ENCODE data around the gene RPL14. TPM values are rescaled to one million over a fixed set of nuclear protein-coding genes. Genes with fewer than 3 reads are reported as not detected.

RPL14 gene
- total RNA-seq, result 534 and 957 TPM in 2 replicates

DNA sequence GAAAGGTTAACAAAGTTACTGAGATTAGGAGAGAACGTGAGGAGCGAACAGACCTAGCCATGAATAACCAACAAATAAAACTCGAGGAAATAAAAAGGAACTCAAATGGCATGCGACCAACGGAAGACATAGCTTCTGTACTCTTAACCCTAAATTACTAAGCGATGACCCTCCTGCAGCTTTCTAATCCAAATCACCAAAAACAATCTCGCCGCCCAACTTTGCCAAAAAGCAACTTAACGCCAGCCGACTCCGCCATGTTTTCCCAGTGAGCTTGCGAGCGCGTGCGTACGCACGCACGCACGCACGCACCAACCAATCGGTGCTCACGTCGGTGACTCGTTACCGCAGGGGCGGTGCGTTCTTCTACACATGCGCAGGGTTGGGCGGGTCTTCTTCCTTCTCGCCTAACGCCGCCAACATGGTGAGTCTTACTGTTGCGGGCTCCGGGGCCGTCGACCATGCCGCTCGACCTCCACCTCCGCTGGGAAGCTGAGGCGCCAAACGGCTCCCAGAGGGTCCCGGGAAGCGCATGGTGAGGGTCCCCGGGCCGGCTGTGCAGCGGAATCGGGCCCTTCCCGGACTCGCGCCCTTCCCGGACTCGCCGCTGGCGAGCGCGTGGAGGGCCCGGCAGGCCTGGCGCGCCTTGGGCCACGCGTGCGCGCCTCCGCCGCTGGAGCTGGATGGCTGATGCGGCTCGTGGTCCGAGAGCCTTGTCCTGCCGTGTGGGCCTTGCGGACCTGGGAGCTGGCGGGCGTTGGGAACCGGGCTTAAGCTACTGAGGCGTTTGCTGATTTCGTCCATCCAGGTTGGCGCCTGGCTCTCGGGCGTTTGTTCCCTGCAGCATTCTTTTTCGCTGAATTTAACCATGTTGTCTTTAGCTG is at the start of gene RPL14:
TSS of gene RPL14 (plus strand) at position 400 of the 884 bp plus-strand sequence. CDS start at position 533, 133 bp downstream.

DNA sequence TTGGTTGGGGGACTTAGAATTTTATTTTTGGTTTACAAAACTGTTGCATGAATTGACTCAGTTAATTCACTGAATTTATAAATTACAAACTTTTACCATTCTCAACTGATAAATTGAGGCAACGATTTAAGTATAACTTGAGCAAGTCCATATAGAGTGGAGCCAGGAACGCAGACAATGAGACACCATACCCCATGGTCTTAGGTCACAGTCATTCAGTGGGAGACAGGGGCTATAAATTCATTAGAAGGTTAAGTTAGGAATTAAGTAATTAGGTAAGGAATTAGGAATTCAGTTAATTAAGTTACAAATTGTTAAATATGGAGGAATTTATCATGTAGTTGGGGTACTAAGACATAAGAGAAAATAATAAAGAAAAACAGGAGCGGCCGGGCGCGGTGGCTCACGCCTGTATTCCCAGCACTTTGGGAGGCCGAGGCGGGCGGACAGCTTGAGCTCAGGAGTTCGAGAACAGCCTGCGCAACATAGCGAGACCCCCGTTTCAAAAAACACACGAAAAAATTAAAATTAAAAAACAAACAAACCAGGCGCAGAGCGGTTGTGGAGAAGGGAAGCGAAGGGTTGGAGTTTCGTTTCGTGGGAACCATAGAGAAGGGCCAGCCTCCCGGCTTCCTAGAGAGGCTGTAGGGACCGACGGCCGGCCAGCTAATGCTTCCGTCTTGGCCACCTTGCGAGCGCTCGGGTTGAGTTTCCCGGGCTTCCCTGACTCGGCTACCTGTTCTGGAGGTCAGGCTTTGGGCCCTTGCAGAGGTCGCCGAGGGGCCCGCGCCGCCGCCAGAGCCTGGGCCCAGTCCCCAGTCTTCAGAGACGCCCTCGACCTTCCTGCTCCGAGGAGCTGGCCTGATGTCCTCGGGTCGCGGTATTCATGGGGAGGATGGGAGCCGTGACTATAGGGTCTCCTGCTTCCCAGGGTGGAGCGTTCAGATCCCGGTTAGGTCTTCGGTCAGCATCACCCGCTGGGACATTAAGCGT is 19.6 kb downstream of the RPL14 start, which contains the start of gene ZNF619:
TSS of gene ZNF619 (plus strand) at position 645 of the 993 bp plus-strand sequence. CDS start 858 bp downstream, outside the sequence.

DNA sequence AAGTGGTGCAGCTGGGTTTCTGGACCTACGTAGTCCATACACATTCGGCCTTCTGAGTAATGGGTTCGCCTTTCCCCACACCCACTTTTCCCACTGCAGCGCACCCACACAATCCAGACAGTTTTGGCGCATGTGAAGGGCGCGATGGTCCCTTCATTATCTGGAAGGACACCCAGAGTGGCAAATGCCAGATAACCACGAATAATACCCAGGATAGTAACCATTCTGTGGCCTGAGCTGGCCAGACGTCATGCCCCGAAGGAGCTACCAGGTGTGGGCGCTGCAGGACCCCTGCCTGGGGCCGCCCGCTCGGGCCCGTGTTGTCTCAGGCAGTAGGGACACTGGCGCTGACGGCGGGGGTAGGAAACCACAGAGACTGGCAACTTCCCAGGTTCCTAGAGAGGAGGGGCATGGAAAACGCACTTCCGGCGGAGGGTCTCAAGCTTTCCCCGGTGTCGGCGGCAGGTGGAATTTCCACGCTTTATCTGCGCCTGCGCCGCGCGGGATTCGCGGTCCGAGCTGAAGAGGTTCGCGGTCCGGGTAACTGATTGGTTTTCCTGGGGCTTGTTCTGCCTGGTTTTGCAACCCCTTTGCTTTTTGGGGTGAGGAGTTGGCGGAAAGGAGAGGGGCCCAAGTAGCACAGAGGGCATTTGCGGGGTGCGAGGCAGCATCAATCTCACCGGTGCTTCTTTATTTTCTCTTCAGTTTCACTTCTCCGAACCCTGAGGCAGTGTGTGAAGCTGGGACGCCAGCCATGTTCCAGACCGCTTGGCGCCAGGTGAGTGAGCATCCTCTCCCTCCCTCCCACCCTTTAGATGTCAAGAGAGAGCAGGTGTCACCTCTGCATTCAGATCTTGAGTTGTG is 48.7 kb downstream of the RPL14 start, which contains the start of gene ZNF620:
TSS of gene ZNF620 (plus strand) at position 441 of the 864 bp plus-strand sequence. CDS start at position 755, 314 bp downstream.

Other genes starting within 250 kb of the RPL14 start
- 20.0 and 22.9 TPM in 2 replicates for gene EIF1B, start 147.6 kb upstream of the RPL14 start, total RNA-seq
- gene ENTPD3, start 70.2 kb upstream of the RPL14 start, total RNA-seq, result not detected in 2 replicates
- gene ZNF619, start 19.8 kb downstream of the RPL14 start, total RNA-seq, result 3.3 and 3.9 TPM in 2 replicates
- 0.35 and 0.51 TPM in 2 replicates for gene ZNF620, start 48.7 kb downstream of the RPL14 start, total RNA-seq
- 7.5 and 10.3 TPM in 2 replicates for gene ZNF621, start 67.6 kb downstream of the RPL14 start, total RNA-seq